HG02970 (cell line): Measurements from ENCODE around the gene RPL18.
"Not testable (repeated sequence)": the region's sequence is repeated elsewhere in the genome, so short reads cannot be mapped to it uniquely, and the experiment has no call there.

Source experiments
- ATAC-seq: cut with Tn5 transposase; IDR thresholded peaks from one replicate; pipeline ENCODE4 v1.9.1; 2021; ENCODE audit warnings: mild to moderate bottlenecking, moderate library complexity, moderate number of reproducible peaks; ENCODE audit not compliant: unreplicated experiment, low FRiP score

The RPL18 gene

DNA sequence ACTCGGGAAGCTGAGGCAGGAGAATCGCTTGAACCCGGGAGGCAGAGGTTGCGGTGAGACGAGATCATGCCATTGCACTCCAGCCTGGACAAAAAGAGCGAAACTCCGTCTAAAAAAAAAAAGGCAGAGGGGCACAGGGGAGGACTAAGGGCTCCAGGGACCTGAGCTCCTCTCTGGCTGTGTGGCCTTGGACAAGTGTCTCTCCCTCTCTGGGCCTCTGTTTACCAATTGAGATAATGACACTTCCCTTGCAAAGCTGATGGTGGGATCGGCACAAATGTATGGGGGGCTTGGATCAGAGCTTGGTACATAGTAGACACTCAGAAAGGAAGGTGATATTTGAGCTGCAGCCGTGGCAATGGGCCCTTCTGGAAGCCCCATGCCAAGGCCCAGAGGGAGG is 23.8 kb downstream of the RPL18 start:
- no peak for ATAC-seq

DNA sequence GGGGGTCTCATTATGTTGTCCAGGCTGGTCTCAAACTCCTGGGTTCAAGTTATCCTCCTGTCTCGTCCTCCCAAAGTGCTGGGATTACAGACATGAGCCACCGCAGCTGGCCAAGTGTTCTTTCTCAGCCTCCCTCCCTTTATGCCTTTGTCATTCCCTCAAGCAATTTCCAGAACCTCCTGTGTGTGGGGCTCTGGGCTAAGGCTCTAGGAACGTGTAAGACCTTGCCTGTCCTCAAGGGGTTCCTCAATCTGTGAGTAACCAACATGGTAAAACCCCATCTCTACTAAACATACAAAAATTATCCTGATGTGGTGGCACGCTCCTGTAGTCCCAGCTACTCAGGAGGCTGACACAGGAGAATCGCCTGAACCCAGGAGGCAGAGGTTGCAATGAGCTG is 28.0 kb downstream of the RPL18 start:
- no peak for ATAC-seq

DNA sequence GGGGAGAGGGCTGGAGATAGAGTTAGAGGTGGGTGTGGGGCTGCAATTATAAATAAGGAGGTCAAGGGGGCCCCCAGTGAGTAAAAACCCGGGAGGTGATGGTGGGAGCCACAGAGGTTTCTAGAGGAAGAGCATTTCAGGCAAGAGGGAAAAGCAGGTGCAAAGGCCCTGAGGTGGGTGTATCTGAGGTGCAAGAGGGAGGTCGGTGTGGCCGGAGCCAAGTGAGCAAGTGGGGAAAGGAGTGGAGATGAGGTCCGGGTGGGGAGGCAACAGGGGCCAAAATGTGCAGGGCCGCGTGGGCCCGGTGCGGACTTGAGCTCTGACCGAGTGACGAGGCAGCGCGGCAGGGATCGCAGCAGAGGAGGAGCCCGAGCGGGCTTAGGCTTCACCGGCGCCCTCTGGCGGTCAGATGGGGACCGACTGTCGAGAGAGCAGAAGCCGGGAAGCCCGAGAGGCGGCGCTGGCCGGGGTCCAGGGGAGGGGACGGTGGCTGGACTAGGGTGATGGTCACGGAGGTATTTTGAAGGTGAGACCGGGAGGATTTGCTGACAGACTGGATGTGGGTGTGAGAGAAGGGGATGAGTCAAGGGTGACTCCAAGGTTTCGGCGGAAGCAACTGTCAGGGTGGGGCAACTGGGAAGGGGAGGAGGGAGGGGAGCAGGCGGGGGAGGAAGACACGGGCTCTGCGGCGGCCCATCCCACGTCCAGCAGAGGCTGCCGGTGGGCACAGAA is 30.1 kb downstream of the RPL18 start:
- ATAC-seq = no peak

DNA sequence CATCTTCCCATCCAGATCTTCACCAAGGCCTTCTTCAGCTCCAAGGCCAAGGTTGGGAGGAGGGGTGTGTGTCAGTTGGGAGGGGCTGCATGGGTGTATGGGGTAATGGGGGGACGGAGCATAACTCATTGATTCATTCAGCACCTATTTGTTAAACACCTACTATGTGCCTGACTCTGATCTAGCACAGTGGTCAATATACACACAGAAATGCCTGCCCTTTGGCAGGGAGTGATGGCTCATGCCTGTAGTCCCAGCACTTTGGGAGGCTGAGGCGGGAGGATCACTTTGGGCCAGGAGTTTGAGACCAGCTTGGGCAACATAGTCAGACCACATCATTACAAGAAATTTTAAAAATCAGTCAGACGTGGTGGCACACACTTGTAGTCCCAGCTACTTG is 31.6 kb downstream of the RPL18 start:
- no peak for ATAC-seq

DNA sequence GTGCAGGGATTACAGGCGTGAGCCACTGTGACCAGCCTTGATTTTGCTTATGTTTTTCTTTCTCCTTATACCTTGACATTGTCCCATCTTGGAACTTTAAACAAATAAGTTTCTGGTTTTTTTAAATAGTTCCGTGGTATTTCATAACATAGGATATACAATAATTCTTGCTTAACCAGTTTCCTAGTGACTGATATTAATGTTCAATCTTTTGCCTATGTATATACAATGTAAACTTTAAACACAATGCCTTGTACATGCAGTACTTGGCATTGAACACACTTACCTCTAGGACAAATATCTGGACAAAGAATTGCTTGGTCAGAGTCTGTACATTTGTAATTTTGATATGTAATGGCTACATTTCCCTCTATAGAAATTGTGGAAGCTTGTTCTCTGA is 36.8 kb downstream of the RPL18 start:
- no peak for ATAC-seq

DNA sequence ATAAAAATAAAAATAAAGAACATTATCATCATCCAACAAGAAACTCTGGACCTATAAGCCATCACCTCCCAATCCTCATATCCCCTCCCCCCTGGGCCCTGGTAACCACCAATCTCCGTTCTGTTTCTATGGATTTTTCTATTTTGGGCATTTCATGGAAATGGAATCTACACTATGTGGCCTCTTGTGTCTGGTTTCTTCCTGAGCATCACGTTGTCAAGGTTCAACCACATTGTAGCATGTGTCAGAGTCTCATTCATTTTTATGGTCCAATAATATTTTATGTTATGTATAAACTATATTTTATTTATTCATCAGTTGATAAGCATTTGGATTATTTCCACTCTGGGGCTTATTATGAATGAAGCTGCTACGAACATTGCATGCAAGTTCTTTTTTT is 40.1 kb downstream of the RPL18 start:
- no peak for ATAC-seq

DNA sequence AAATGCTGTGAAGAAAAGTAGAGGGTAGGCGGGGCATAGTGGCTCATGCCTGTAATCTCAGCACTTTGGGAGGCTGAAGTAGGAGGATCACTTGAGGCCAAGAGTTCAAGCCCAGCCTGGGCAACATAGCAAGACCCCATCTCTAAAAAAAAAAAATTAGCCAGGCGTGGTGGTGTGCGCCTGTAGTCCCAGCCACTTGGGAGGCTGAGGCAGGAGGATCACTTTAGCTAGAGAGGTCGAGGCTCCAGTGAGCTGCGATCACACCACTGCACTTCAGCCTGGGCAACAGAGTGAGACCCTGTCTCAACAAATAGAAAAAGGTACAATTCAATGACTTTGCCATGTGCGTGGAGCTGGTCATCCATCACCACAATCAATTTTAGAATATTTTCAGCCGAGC is 41.1 kb downstream of the RPL18 start:
- ATAC-seq = not testable (repeated sequence)

DNA sequence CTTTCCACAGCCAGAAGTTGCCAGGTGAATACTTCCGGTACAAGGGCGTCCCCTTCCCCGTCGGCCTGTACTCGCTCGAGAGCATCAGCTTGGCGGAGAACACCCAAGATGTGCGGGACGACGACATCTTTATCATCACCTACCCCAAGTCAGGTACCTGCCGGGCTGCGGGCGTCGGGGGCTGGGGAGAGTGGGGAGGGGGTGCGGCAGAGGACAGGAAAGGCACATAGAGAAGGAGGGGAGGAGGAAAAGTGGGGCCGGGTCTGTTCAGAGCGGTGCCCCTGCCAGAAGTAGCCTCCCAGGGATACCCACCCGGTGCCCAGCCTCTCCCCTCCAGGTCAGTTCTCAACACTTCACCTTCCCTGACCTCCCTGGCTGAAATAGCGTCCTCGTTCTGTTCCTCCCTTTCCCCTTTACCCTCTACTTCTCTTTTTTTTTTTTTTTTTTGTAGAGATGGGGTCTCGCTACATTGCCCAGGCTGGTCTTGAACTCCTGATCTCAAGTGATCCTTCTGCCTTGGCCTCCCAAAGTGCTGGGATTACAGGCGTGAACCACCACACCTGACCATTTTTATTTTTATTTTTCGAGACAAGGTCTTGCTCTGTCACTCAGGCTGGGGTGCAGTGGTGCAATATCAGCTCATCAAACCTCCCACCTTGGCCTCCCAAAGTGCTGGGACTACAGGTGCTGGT is 42.9 kb downstream of the RPL18 start:
- ATAC-seq = no peak

DNA sequence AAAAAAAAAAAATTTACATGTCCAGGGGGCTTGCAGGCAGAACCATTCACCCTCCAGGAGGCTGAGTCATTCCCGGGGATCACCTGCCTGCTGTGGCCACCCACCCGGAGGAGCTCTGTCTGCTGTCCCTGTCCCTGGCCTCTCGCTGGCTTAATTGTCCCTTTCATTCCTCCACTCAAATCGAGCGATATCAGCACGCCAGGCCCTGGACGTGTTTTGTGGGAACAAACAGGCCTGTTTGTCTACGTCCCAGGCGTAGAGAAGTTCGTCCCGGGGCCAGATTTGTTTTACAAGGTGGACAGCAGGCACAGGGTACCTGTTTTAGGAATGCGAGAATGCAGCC is 45.8 kb downstream of the RPL18 start:
- ATAC-seq = no peak

DNA sequence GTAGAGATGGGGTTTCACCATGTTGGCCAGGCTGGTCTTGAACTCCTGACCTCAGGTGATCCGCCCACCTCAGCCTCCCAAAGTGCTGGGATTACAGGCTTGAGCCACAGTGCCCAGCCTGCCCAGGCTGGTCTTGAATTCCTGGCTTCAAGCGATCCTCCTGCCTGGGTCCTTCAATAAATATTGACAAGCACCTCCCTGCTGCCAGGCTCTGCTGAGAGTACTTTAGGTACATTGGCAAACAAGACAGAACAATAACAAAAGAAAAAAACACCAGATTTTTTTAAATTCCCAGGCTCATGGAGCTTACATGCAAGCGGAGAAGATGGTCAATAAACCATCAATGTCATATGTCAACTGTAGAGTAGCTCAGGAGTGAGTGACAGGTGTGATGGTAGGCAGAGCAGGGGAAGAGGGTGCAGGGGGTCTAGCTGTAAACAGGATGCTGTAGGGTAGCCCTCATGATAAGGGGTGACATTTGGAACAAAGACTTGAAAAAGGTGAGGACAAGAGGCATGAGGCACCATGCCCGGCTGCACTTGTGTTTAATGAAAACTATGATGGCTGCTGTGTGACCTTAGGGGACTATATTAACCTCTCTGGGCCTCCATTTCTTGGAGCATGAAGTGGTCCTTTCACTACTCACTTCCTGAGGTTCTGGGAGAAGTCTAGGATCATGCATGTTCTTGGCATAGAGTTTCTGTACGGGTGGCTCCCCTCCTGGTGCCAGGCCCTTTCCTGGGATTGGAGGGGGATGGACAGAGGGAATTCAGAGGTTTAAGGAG is 47.4 kb downstream of the RPL18 start:
- no peak for ATAC-seq

DNA sequence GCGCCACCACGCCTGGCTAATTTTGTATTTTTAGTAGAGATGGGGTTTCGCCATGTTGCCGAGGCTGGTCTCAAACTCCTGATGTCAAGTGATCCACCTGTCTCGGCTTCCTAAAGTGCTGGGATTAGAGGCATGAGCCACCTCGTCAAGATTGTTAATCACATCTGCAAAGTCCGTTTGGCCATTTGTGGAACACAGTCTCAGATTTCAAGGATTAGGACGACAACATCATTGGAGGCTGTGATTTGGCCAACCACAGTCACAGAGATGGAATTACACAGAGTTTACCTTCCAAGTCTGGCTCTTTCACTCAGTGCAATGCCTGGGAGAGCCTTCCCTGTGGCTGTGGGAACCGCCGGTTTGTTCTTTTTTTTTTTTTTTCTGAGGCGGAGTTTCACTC is 49.2 kb downstream of the RPL18 start:
- no peak for ATAC-seq

DNA sequence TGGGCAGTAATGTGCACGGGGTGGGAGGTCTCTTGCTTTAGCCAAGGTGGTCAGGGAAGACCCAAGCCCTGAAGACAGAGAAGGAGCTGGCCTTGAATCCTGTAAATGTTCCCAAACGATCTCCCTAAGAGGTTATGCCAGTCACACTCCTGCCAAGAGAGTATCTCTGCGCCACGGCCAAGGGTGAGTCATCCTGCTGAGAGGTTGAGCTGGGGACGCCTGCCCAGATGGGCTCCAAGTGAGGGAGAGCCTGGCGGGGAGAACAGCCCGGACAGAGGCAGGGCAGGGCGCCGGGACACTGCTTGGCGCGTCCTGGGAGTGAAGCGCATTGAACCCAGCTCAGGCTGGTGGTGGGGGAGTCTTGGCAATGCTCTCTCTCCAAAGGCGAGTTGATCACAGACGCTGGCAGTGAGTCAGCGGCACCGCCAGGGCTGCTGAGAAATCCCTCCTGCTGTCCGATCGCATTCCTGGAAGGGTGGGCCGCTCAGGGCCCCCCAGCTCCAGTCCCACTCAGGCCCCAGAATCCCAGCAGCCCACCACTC is 50.6 kb downstream of the RPL18 start:
- no peak for ATAC-seq
